ENCODE measurements around the gene CEND1. TPM values are rescaled to one million over a fixed set of nuclear protein-coding genes. Genes with fewer than 3 reads are reported as not detected.
A peak's percentile ranks its signal among the peaks of the same experiment; 100 is the strongest.

Gene CEND1
- total RNA-seq, 1 experiment from 2014 or later: 2.7 TPM

DNA sequence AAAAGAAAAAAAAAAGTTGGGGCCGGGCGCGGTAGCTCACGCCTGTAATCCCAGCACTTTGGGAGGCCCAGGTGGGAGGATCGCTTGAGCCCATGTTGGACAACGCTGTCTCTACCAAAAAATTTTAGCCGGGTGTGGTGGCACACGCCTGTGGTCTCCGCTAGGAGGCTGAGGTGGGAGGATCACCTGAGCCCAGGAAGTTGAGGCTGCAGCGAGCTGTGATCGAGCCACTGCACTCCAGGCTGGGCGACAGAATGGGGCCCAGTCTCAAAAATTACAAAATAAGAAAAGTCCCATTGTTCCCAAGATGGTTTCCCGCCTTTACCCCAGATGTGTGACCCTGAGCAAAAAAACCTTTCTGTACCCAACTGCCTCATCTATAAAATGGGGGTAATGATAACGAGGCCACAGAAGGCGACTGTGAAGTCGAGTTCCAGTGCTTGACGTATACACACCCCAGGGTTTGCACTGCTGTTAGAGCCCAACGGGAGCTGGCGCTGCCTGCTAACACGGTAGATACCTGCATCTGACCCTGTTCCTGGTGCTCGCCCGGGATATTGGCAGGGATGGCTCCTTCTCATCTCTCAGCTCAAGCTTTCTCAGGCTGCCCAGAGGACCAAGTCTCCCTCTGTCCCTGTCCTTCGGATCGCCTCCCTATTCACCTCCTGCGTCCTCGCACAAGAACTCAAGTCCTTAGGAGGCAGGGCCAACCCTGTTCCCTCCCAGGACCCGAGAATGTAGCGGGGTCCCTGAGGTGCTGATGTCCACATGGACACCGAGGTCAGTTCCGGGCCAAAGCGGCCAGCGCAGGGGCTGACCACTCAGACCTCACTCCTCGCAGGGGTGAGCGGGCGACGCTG lies 18.8 kb upstream of the CEND1 start (continued):
- TF ChIP-seq ATF1 (CRISPR knock-in tag; IDR thresholded peaks at IDR 0.05): 0 out of 2 replicates have a peak, but pooled peaks have one; percentile 24

DNA sequence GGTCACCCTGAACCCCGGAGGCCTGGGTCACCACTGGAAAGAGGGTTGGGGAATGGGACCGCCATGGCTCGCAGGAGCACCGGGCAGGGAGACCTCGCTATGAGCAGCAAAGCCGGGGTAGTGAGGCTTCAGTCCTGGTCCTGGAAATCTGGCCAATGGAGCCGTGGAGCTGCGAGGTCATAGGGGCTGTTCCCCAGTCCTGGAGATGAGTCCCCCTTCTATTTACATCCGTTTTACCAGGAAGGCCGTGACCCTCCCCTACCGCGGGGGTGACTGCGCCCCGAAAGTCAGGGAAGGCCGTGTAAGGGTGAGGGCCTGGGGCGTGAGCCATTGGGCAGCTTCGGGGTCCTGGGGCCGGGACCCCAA lies 14.7 kb upstream of the CEND1 start:
- no peaks in the 10 kb centered on the region for H3K9me3 Mint-ChIP-seq
- H3K27ac Mint-ChIP-seq: no peak overlapping the region
- H3K4me3 Mint-ChIP-seq: peak overlapping the region; percentile 73
- TF ChIP-seq NFATC4 (CRISPR knock-in tag; IDR thresholded peaks at IDR 0.05): no peak
- TF ChIP-seq, protein P1, sequence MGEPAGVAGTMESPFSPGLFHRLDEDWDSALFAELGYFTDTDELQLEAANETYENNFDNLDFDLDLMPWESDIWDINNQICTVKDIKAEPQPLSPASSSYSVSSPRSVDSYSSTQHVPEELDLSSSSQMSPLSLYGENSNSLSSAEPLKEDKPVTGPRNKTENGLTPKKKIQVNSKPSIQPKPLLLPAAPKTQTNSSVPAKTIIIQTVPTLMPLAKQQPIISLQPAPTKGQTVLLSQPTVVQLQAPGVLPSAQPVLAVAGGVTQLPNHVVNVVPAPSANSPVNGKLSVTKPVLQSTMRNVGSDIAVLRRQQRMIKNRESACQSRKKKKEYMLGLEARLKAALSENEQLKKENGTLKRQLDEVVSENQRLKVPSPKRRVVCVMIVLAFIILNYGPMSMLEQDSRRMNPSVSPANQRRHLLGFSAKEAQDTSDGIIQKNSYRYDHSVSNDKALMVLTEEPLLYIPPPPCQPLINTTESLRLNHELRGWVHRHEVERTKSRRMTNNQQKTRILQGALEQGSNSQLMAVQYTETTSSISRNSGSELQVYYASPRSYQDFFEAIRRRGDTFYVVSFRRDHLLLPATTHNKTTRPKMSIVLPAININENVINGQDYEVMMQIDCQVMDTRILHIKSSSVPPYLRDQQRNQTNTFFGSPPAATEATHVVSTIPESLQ (CRISPR knock-in tag; IDR thresholded peaks at IDR 0.05): no peak
- TF ChIP-seq MYBL2 (CRISPR knock-in tag; IDR thresholded peaks at IDR 0.05): no peak
- TF ChIP-seq, protein P2, sequence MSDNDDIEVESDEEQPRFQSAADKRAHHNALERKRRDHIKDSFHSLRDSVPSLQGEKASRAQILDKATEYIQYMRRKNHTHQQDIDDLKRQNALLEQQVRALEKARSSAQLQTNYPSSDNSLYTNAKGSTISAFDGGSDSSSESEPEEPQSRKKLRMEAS (CRISPR knock-in tag; IDR thresholded peaks at IDR 0.05): no peak
- TF ChIP-seq TCF7 (CRISPR knock-in tag; IDR thresholded peaks at IDR 0.05; ENCODE audit: low read depth): no peak
- TF ChIP-seq ETV6 (CRISPR knock-in tag; IDR thresholded peaks at IDR 0.05): no peak
- no peak for TF ChIP-seq ZNF138 (CRISPR knock-in tag; conservative IDR thresholded peaks at IDR 0.05)
- POLR2A ChIA-PET: interaction anchor here (0.9 to 1.4 kb wide), 5 partner anchors 14 to 32 kb away, joined by 3 to 4 read pairs (median 3); no protein-coding TSS in a partner anchor
- no peaks in the 10 kb centered on the region for H3K27me3 Mint-ChIP-seq (ENCODE audit: low read depth)
- ATAC-seq (no peak), DNase-seq (ENCODE audit: low spot score) (no peak)
- H3K36me3 Mint-ChIP-seq: no peaks in the 10 kb centered on the region
- peaks cover 21% of the 10 kb centered on the region for H3K4me1 Mint-ChIP-seq
- CTCF ChIA-PET: interaction anchor here (0.8 to 1.4 kb wide), 4 partner anchors 9 to 250 kb away, joined by 3 to 5 read pairs (median 3); no protein-coding TSS in a partner anchor

DNA sequence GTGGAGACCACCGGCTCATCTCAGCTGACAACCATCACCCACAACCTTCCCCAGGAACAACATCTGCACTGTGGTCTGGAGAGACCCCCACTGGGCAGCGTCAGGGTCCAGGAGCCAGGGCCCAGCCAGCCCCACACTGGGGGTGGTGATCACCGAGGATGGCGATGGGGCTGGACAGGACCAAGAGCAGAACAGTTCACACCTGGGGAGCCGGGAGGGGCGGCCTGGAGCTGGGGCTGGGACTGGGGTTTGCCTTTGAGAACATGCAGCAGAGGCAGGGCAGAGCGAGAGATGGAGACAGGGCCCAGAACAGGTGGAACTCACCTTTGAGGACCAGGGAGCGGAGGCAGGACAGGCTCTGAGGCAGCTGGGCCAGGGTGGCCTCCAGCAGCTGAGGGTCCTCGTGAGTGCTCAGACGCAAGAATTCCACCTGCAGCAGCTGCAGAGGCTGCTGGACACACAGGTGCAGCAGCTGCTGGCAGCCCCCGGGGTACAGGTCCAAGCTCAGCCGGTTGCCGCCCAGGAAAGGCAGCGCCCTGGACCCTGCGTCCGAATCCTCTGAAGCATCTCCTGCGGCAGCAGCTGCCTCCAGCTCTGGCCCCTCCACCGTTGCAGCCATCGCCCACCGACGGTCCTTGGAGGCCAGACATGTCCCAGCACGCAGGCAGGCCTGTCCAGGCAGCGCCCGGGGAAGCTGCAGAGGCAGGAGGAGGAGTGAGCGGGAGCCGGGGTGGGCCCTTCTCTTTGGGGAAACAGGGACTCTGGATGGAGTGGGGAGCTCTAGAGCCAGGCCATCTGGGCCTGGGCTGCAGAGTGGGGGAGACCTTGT lies 14.1 kb upstream of the CEND1 start:
- Mint-ChIP-seq H3K9me3 (no peaks in the 10 kb centered on the region), H3K36me3 (no peaks in the 10 kb centered on the region), H3K27me3 (ENCODE audit: low read depth) (no peaks in the 10 kb centered on the region), H3K4me1 (peaks cover 21% of the 10 kb centered on the region), H3K27ac (no peak overlapping the region), H3K4me3 (peak overlapping the region; percentile 73)
- TF ChIP-seq, protein P2 (CRISPR knock-in tag; IDR thresholded peaks at IDR 0.05): no peak
- TF ChIP-seq FOXP1 (CRISPR knock-in tag; IDR thresholded peaks at IDR 0.05; ENCODE audit: borderline replicate concordance): peak; percentile 31; the same call in 1 of the 2 replicates
- DNase-seq (ENCODE audit: low spot score) (no peak), ATAC-seq (no peak)
- ChIA-PET CTCF (interaction anchor here (0.8 to 1.3 kb wide), 4 partner anchors 9 to 94 kb away, joined by 3 to 5 read pairs (median 3); no protein-coding TSS in a partner anchor), POLR2A (interaction anchor here (0.9 to 1.4 kb wide), 5 partner anchors 13 to 33 kb away, joined by 3 to 4 read pairs (median 3); no protein-coding TSS in a partner anchor)

DNA sequence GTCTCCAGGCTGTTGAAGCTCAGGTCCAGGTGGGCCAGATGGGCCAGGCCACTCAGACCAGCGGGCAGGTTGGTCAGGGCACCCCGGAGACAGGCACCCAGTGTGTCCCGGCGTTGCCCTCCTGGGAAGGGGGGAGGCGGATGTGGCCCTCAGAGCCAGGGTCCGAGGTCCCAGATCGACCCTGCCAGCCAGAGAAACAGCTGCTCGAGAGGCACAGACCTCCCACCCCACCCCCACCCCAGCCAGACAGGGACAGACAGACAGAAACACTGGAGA lies 13.5 kb upstream of the CEND1 start:
- Mint-ChIP-seq H3K4me1 (peaks cover 15% of the 10 kb centered on the region), H3K27me3 (ENCODE audit: low read depth) (no peaks in the 10 kb centered on the region), H3K27ac (no peak overlapping the region), H3K36me3 (no peaks in the 10 kb centered on the region), H3K4me3 (peak overlapping the region; percentile 73; the same call in 1 of the 2 replicates), H3K9me3 (no peaks in the 10 kb centered on the region)
- no peak for DNase-seq (ENCODE audit: low spot score)
- POLR2A ChIA-PET: interaction anchor here (1.1 kb wide), 1 partner anchor 13 kb away, joined by 4 read pairs; no protein-coding TSS in a partner anchor
- TF ChIP-seq, protein P3, sequence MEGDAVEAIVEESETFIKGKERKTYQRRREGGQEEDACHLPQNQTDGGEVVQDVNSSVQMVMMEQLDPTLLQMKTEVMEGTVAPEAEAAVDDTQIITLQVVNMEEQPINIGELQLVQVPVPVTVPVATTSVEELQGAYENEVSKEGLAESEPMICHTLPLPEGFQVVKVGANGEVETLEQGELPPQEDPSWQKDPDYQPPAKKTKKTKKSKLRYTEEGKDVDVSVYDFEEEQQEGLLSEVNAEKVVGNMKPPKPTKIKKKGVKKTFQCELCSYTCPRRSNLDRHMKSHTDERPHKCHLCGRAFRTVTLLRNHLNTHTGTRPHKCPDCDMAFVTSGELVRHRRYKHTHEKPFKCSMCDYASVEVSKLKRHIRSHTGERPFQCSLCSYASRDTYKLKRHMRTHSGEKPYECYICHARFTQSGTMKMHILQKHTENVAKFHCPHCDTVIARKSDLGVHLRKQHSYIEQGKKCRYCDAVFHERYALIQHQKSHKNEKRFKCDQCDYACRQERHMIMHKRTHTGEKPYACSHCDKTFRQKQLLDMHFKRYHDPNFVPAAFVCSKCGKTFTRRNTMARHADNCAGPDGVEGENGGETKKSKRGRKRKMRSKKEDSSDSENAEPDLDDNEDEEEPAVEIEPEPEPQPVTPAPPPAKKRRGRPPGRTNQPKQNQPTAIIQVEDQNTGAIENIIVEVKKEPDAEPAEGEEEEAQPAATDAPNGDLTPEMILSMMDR (IDR thresholded peaks at IDR 0.05): no peak
- TF ChIP-seq, protein P4, sequence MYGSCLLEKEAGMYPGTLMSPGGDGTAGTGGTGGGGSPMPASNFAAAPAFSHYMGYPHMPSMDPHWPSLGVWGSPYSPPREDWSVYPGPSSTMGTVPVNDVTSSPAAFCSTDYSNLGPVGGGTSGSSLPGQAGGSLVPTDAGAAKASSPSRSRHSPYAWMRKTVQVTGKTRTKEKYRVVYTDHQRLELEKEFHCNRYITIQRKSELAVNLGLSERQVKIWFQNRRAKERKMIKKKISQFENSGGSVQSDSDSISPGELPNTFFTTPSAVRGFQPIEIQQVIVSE (CRISPR knock-in tag; IDR thresholded peaks at IDR 0.05; ENCODE audit: borderline replicate concordance): no peak
- TF ChIP-seq, protein P5, sequence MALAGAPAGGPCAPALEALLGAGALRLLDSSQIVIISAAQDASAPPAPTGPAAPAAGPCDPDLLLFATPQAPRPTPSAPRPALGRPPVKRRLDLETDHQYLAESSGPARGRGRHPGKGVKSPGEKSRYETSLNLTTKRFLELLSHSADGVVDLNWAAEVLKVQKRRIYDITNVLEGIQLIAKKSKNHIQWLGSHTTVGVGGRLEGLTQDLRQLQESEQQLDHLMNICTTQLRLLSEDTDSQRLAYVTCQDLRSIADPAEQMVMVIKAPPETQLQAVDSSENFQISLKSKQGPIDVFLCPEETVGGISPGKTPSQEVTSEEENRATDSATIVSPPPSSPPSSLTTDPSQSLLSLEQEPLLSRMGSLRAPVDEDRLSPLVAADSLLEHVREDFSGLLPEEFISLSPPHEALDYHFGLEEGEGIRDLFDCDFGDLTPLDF (CRISPR knock-in tag; IDR thresholded peaks at IDR 0.05): no peak
- TF ChIP-seq RORB (CRISPR knock-in tag; IDR thresholded peaks at IDR 0.05): no peak
- TF ChIP-seq, protein P6, sequence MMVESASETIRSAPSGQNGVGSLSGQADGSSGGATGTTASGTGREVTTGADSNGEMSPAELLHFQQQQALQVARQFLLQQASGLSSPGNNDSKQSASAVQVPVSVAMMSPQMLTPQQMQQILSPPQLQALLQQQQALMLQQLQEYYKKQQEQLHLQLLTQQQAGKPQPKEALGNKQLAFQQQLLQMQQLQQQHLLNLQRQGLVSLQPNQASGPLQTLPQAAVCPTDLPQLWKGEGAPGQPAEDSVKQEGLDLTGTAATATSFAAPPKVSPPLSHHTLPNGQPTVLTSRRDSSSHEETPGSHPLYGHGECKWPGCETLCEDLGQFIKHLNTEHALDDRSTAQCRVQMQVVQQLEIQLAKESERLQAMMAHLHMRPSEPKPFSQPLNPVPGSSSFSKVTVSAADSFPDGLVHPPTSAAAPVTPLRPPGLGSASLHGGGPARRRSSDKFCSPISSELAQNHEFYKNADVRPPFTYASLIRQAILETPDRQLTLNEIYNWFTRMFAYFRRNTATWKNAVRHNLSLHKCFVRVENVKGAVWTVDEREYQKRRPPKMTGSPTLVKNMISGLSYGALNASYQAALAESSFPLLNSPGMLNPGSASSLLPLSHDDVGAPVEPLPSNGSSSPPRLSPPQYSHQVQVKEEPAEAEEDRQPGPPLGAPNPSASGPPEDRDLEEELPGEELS (CRISPR knock-in tag; IDR thresholded peaks at IDR 0.05): no peak
- CTCF ChIA-PET: interaction anchor here (1.1 kb wide), 1 partner anchor 13 kb away, joined by 3 read pairs; no protein-coding TSS in a partner anchor
- ATAC-seq: no peak

All from WTC11 (cell line).